NCI-H2029 treated with DMSO at 0.1 percent for 48 hours (cell line): Measurements from ENCODE around the gene CCDC116.
"Not testable (repeated sequence)": the region's sequence is repeated elsewhere in the genome, so short reads cannot be mapped to it uniquely, and the experiment has no call there.

Experiments
- DNase-seq: peaks from one replicate; lab custom pipeline; 2025; lab: John Stamatoyannopoulos, UW

Gene CCDC116

DNA sequence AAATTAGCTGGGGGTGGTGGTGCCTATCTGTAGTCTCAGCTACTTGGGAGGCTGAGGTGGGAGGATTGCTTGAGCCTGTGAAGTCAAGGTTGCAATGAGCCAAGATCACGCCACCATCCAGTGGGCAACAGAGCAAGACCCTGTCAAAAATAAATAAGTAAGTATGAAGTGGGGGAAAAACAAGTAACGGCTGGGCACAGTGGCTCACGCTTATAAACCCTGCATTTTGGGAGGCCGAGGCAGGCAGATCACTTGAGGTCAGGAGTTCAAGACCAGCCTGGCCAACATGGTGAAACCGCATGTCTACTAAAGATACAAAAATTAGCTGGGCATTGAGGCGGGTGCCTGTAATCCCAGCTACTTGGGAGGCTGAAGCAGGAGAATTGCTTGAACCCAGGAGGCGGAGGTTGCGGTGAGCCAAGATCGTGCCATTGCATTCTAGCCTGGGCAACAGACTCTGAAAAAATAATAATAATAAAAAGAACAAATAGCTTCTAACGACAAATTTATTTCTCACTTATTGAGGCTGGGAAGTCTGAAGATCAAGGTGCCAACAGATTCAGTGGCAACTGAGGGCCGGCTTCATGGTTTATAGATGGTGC, 22.9 kb upstream of the CCDC116 start:
- not testable (repeated sequence) for DNase-seq

GRCh38 chr22:21611210-21611977, 21.2 kb upstream of the CCDC116 start:
- DNase-seq: no peak

DNA sequence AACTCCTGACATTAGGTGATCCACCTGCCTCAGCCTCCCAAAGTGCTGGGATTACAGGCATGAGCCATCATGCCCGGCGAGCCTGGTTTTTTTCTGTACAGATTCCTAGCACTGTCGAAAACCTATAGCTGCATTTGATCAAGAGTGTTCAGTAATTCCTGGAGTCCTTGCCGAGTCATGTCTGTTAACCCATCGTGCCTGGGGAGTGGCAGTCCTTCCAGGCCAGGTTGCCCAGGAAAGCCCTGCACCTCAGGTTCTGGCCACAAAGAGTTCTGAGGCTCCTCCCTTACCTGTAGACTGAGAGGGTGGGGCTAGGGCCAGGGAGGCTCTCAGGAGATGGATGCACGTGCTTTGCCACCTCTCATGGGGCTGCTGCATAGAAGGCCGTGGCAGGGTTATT, 19.7 kb upstream of the CCDC116 start:
- no peak for DNase-seq

- DNase-seq: no peak
Observed at GRCh38 chr22:21613553-21614233, 18.9 kb upstream of the CCDC116 start.

DNA sequence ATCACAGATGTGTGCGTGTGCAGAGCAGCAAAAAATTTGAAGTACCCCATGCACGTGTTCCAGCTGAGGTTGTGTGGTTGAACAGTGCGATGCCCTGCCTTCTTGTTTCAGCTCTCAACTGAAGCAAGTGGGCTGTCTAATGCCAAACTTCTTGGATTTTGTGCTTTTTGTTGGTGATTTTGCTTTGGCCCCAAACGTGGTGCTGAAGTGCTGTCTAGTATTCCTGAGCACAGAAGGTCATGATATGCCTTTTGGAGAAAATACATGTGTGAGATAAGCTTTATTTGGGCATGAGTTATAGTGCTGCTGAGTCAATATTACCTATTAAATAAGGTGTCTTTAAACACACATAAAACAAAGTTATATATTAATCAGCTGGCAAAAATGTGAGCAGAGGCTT, 16.8 kb upstream of the CCDC116 start:
- DNase-seq: no peak

GRCh38 chr22:21617337-21617736, 15.2 kb upstream of the CCDC116 start:
- DNase-seq: not testable (repeated sequence)

DNA sequence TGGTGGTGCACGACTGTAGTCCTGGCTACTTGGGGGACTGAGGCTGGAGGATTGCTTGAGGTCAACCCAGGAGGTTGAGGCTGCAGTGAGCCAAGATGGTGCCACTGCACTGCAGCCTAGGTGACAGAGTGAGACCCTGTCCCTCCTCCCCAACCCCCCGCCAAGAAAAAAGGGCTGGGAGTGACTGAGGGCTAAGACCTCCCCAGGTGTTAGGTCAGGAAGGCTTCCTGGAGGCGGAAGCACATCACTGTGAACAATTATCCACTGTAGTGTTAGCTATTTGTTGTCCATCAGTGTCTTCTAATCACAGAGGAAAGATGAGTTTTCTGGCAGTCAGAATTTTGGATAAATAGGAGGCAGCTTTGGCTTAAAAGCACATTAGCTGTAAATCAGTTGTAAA, 11.5 kb upstream of the CCDC116 start:
- DNase-seq: no peak

DNA sequence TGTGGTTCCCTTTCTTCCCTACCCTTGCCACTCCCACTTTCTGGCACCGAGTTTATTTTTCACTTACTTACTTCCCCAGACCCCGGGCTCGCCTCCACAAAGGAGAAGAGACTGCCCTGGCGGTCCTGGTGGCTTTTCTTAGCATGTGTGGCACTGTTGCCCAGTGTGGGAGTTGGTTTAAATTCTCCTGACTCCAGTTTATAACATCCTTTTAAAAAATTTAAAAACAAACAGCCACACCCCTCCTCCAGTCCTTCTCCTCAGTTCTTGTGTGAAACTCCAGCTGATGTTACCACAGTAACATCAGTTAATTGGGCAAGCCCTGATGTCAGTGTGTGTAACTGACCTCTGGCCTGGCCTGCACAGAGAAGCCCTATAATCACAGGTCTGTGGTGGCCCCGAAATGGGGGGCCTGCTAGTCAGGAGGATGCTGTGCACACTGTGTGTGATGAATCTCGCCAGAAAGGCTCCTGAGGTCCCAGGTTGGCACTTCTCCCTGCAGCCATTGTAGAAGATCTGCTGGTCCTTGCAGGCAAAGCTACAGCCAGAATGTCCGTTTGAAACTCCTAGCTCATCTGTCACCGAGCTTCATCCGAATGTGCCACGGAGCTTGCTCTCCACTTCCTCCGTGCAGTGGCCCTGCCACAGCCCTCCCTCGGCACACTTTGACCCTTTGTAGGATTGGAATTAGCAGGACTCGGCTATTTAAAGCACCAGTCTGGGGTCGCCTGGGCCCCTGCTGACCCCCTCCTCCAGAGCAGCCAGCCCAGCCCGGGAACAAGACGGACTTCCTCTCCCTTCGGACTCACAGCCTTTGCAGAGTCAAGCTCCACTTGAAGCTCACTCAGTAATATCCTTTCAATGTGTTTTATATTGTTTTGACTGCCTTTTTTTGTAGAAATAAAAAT, 10.3 kb upstream of the CCDC116 start:
- DNase-seq: no peak

DNA sequence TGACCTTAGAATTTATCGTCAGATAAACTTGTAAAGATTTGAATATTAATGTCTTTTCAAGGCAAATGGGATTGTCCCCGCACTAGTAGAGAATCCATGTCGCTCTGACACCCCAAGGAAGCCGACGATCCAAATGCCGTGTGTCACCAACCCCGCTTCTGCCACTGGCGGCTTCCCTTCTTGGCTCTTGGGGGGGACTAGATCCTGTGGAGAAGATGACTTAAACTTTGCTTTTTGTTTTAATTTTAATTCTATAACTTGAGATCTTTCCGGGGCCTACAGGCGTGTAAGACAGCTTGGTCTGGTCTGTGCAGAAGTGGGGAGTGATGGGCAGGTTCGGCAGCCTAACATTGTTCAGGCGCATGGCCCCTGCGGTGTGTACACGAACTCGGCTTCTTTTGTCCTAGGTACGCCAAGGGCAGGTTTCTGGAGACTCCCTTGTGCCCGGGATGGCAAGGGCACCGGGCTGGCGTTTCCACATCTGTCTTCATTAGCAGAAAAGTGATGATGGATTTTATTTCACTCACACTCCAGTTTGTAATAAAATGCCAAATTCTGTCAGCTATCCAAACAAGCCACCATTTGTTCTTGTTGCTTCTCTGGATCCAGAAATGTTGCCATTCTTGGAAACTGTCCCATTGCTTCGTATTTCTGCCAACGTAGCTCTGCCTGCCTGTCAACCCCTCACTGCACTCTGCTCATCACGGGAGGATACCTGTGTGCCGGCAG, 9.5 kb upstream of the CCDC116 start:
- DNase-seq: no peak

GRCh38 chr22:21623648-21623970, 9.0 kb upstream of the CCDC116 start:
- no peak for DNase-seq

DNA sequence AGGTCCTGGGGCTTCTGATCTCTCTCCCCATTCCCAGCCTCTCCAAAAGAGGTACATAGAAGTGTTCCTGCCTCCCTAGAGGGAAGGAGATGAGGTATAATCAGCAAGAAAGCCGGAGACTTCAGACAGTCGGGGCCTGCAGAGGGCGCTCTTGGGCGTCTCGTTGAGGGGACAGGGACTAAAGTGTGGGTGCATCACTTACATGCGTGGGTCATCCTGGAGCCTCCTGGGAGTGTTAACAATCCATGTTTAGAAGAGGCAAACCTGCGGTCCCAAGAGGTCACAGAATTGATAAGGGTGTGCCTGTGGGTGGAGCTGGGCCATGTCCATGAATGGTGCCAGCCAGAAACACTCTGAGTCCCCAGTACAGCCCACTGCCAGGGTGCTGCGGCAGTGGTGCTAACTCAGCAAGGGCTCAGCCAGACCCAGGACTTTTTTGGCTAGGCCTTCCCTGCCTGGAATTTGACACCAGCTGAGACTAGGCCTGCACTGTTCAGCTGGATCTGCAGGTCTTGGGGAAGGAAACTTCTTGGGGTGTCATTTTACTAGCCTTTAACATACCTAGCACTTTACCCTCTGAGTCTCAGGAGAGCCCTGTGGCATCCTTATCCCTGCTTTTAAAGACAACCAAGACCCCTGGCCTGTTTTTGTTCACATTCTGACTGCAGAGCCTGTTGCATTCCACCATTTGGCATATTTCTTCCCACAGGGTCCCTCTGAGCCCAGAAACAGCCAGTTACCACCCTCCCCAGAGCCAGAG, 8.3 kb upstream of the CCDC116 start:
- no peak for DNase-seq

GRCh38 chr22:21624880-21625791, 7.4 kb upstream of the CCDC116 start:
- DNase-seq: no peak

DNA sequence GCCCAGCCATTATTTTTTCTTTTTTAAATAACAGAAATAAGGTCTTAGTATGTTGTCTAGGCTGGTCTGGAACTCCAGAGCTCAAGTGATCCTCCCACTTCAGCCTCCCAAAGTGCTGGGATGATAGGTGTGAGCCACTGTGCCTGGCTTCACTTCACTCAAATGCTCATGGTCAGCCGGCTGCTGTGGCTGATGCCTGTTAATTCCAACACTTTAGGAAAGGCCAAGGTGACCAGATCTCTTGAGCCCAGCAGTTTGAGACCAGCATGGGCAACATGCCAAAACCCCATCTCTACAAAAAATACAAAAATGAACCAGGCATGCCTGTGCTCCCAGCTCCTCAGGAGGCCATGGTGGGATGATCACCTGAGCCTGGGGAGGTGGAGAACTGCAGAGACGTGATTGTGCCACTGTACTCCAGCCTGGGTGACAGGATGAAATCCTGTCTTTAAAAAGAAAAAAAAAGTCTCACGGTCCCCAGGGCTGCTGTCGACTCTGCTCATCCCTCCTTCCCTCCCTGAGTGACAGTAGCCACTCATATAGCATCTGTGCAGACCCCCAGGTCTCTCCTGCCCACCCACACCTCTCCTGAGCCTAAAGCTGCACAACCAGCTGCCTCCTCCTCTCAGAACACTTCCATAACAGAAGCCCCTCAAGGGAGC, 6.4 kb upstream of the CCDC116 start:
- no peak for DNase-seq

DNA sequence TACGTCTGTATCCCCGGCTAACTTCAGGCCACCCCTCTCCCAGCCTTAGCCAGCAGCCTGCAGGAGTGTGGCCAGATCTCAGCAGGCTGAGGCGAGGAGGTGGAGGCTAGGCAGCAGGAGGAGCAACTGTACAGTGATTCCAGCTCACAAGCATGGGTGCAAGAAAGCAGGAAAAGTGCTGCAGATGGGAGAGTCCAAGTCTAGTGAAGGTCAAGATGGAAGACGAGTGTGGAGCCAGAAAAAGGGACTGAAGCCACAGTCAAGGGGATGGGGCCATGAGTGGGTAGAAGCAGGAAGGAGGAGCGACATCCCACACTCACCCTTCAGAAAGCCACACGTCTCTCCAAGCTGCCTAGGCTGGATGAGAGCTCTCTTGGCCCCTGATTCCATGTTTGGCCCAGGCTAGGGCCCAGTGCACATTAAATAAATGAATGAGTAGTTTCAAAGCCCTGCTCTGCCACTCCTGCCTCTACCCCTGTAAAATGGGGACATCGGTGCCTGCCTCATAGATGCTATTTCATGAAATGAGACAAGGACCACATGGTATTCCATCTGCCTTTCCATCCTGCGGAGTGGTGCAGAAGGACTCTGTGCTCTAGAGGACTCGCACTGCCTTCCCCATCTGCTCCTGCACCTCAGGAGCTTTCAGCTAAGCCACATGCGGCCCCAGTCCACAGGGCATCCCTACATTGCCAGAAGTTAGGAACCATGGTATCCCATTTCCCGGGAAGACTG, 5.7 kb upstream of the CCDC116 start:
- no peak for DNase-seq

DNA sequence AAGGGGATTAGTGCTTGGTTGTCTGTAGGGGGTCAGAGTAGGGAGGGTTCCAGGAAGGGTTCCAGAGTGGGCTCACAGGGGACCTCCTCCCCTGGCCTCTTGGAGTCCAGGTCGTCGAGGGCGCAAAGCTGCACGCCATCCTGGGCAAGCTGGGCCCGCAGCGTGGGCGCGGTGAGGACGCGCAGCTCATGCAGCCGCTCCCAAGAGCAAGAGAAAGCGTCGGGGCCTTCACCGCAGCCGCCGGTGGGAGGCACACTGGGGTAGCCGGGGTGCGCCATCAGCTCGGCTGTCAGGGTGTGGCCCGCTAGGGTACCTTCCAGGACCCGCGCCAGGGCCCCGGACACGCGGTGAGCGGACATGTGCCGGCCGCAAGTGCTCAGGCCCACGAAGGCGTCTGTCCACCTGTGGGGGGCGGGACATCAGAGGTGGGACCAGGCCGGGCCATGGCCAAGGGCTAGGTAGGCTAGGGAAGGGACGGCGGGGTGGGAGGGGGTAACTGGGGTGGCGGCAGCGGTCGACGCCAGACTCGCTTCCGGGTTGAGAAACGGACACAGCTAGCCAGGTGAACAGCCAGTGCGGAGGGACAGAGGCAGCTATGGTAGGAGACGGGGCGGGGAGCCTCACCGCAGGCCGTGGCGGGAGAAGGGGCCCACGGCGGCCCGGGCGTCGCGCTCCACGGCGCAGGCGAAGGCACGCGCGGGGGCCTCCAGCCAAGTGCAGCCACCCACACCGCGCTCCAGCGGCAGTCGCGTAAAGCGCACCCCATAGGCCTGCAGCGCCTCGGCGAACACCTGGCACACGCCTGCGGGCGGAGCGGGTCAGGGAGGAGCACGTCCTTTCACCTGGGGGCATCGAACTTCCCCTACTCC, 3.9 kb upstream of the CCDC116 start:
- no peak for DNase-seq

DNA sequence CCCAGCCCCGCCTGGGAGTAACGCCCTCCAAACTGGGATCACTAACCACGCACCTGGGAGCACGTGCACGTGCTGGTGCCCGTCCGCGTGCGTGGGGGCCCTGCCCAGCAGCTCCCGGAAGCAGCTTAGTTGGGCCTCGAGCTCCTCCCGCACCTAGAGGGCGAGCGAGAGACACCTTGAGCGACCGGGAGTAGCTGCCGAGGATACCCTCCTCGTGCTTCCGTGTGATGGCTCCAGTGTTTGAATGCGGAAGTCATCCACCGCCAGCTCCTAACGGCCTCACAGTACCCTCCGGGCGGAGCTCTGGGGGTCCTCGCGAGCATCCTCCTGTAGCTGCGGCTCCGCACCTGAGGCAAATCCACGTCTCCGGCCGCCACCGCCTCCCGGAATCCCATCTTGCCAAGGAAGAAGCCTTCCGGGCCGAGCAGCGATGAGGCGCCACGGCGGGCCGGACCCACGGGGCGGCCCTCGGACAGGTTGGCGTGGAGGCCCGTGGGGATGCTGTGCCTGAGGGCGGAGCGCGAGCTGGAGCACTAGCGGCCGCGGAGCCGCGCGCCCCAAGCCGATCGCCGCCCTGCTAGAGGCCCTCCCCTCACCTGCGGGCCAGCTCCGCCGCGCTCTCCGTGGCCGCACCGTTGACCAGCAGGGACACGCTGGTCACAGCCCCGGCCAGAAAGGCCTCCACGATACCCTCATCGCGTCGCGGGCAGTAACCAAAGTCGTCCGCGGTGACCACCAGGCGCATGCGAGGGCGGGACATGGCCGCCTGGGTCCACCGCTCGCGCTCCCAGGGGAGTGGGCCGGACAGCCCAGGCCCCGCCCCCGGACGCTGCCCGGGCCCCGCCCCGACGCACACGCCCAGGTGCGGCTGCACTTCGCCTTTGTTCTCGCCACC, 3.1 kb upstream of the CCDC116 start, which contains the start of gene YDJC:
YDJC (minus strand) TSS at position 768 of the 895 bp plus-strand sequence; CDS start at position 760, 8 bp downstream.
- peak; percentile 59 for DNase-seq
